SJCRH30 (cell line): ENCODE data around the gene DNAI2. TPM values are rescaled to one million over a fixed set of nuclear protein-coding genes. Genes with fewer than 3 reads are reported as not detected.

ENCODE experiments used
- DNase-seq, 2 experiments: peaks; one replicate each; pipeline ENCODE4 v3.0.0-alpha.2; 2015 to 2020
- H3K27ac ChIP-seq: fragments of 250-450 bp; sonication (Bioruptor Pico); 2 replicates; pipeline ENCODE4 v1.5.1; 2020; ENCODE audit warnings: mild to moderate bottlenecking, moderate library complexity
- H3K27me3 ChIP-seq: fragments of 250-450 bp; sonication (Bioruptor Pico); 2 replicates; pipeline ENCODE4 v1.5.1; 2020; ENCODE audit warnings: mild to moderate bottlenecking, moderate library complexity
- H3K36me3 ChIP-seq: fragments of 250-450 bp; sonication (Bioruptor Pico); 2 replicates; pipeline ENCODE4 v1.5.1; 2020; ENCODE audit warnings: mild to moderate bottlenecking, moderate library complexity
- H3K4me1 ChIP-seq: fragments of 250-450 bp; sonication (Bioruptor Pico); 2 replicates; pipeline ENCODE4 v1.5.1; 2020; ENCODE audit warnings: mild to moderate bottlenecking, moderate library complexity
- H3K4me3 ChIP-seq: fragments of 250-450 bp; sonication (Bioruptor Pico); 2 replicates; pipeline ENCODE4 v1.5.1; 2020; ENCODE audit warnings: mild to moderate bottlenecking, moderate library complexity
- H3K9me3 ChIP-seq: fragments of 250-450 bp; sonication (Bioruptor Pico); replicated peaks from 2 replicates; pipeline ENCODE4 v1.5.1; 2020; ENCODE audit warnings: mild to moderate bottlenecking, moderate library complexity
- total RNA-seq: library from RNA; depleted of rRNA; stranded (reverse); fragments of >200 nt; shearing (Covaris generic); gene quantifications from 2 replicates; pipeline ENCODE4 v1.2.3, GENCODE V29; 2014; rRNA removed

Gene DNAI2
- total RNA-seq, 1 experiment from 2014 or later = not detected

- Histone ChIP-seq H3K27me3 (peaks cover 11% of the 10 kb centered on the region; the same call in 1 of the 2 replicates), H3K36me3 (no peaks in the 10 kb centered on the region), H3K4me3 (no peak overlapping the region), H3K4me1 (no peaks in the 10 kb centered on the region), H3K27ac (no peak overlapping the region), H3K9me3 (no peaks in the 10 kb centered on the region)
- no peak for DNase-seq
Observed at GRCh38 chr17:74357466-74357809, 83.4 kb downstream of the DNAI2 start.

- no peak for DNase-seq
- H3K27me3 ChIP-seq = peaks cover 11% of the 10 kb centered on the region; the same call in 1 of the 2 replicates
- no peaks in the 10 kb centered on the region for H3K36me3 ChIP-seq
Observed at GRCh38 chr17:74358697-74359096, 84.7 kb downstream of the DNAI2 start.

GRCh38 chr17:74359916-74360315 lies 85.9 kb downstream of the DNAI2 start:
- DNase-seq = no peak
- H3K4me3 ChIP-seq = no peak overlapping the region
- no peaks in the 10 kb centered on the region for H3K36me3 ChIP-seq
- no peaks in the 10 kb centered on the region for H3K9me3 ChIP-seq
- no peaks in the 10 kb centered on the region for H3K4me1 ChIP-seq
- H3K27ac ChIP-seq = no peak overlapping the region
- peaks cover 11% of the 10 kb centered on the region; the same call in 1 of the 2 replicates for H3K27me3 ChIP-seq

More at GRCh38 chr17:74358697-74359096, 84.7 kb downstream of the DNAI2 start:
- H3K4me3 ChIP-seq = no peak overlapping the region
- no peak overlapping the region for H3K27ac ChIP-seq
- no peaks in the 10 kb centered on the region for H3K9me3 ChIP-seq
- H3K4me1 ChIP-seq = no peaks in the 10 kb centered on the region

GRCh38 chr17:74360899-74361229 lies 86.8 kb downstream of the DNAI2 start:
- H3K27me3 ChIP-seq = peaks cover 11% of the 10 kb centered on the region; the same call in 1 of the 2 replicates
- no peak overlapping the region for H3K4me3 ChIP-seq
- no peaks in the 10 kb centered on the region for H3K9me3 ChIP-seq
- no peak overlapping the region for H3K27ac ChIP-seq
- no peak for DNase-seq
- no peaks in the 10 kb centered on the region for H3K4me1 ChIP-seq
- H3K36me3 ChIP-seq = no peaks in the 10 kb centered on the region

- DNase-seq = peak; percentile 72 to 75
- peaks cover 11% of the 10 kb centered on the region; the same call in 1 of the 2 replicates for H3K27me3 ChIP-seq
- no peak within 1 kb of the TSS for H3K27ac ChIP-seq
- no peaks in the 10 kb centered on the region for H3K4me1 ChIP-seq
- no peak within 1 kb of the TSS for H3K4me3 ChIP-seq
- H3K36me3 ChIP-seq = no peaks in the 10 kb centered on the region
- H3K9me3 ChIP-seq = no peaks in the 10 kb centered on the region
Observed at GRCh38 chr17:74361230-74362068, 87.4 kb downstream of the DNAI2 start, which contains the start of gene BTBD17. Gene BTBD17, minus strand, starts transcription at chr17:74361868. Its CDS starts 49 bp downstream, at chr17:74361819.

- Histone ChIP-seq H3K36me3 (no peaks in the 10 kb centered on the region), H3K9me3 (no peaks in the 10 kb centered on the region), H3K27ac (no peak overlapping the region), H3K4me1 (no peaks in the 10 kb centered on the region), H3K4me3 (no peak overlapping the region), H3K27me3 (peaks cover 11% of the 10 kb centered on the region; the same call in 1 of the 2 replicates)
- no peak for DNase-seq
Observed at GRCh38 chr17:74362069-74362405, 88.0 kb downstream of the DNAI2 start.

GRCh38 chr17:74362810-74363498 lies 88.9 kb downstream of the DNAI2 start:
- Histone ChIP-seq H3K27me3 (peaks cover 11% of the 10 kb centered on the region; the same call in 1 of the 2 replicates), H3K4me1 (no peaks in the 10 kb centered on the region), H3K36me3 (no peaks in the 10 kb centered on the region), H3K9me3 (no peaks in the 10 kb centered on the region), H3K27ac (no peak overlapping the region), H3K4me3 (no peak overlapping the region)
- DNase-seq = no peak

Other genes starting within 250 kb of the DNAI2 start
- gene RPL38, start 70.6 kb upstream of the DNAI2 start, total RNA-seq = 5,758 and 5,854 TPM in 2 replicates
- gene TTYH2, start 60.7 kb upstream of the DNAI2 start, total RNA-seq = 45.8 and 53.0 TPM in 2 replicates
- not detected in 2 replicates for gene KIF19, start 52.0 kb downstream of the DNAI2 start, total RNA-seq
- gene BTBD17, start 87.6 kb downstream of the DNAI2 start, total RNA-seq = not detected in 2 replicates
- gene GPR142, start 93.3 kb downstream of the DNAI2 start, total RNA-seq = not detected in 2 replicates
- gene GPRC5C, start 157.9 kb downstream of the DNAI2 start, total RNA-seq = not detected in 2 replicates
- gene CD300A, start 192.4 kb downstream of the DNAI2 start, total RNA-seq = not detected in 2 replicates